Measurements from ENCODE around the gene HSD11B2.

The HSD11B2 gene

GRCh38 chr16:67482233-67482924 lies 51.5 kb downstream of the HSD11B2 start:
- no peak for DNase-seq

GRCh38 chr16:67483150-67483549 lies 52.2 kb downstream of the HSD11B2 start, which contains the start of gene AGRP:
Gene AGRP (minus strand): TSS chr16:67483547. CDS start chr16:67483398, 149 bp downstream.
- DNase-seq, result no peak

GRCh38 chr16:67483731-67484525 lies 53.0 kb downstream of the HSD11B2 start:
- DNase-seq, result no peak

DNA sequence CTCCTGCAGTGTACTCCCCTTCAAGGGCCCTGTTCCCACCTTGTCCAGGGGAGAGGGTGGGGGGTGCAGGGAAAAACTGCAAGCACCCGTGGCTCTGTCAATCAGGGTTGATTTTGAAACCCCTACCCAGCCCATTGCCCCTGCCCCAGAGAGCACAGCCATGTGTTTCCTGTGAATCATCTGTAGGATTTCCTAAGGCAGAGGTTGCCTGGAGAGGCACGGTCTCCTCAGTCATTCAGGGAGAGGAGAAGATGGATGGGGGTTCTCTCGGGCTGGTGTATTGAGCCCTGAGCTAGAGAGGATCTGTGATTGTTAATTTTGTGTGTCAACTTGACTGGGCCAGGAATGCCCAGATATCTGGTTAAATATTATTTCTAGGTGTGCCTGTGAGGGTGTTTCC lies 55.9 kb downstream of the HSD11B2 start:
- DNase-seq, result no peak
